ENCODE measurements around the gene ARHGAP6.
"Not testable (repeated sequence)": the region's sequence is repeated elsewhere in the genome, so short reads cannot be mapped to it uniquely, and the experiment has no call there.

The ARHGAP6 gene

DNA sequence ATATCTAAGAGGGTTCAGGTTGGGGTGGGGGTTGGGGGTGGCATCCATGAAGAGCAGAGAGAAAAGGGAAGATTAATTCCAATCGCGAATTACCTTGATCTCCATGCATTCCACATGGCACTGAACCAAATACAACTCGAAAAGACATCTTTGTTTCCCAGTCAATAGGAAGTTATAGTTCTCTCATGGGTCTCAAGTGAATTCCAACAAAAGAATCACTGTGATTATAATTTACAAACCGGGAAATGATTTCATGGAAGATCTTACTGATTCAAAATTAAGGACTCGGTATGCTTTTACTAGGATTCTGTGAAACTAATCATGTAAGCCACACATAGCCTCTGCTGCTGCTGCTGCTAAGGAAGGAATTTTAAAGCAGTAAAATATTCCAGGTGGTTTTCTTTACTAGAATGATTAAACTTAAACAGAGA lies 399.1 kb downstream of the ARHGAP6 start:
- in situ Hi-C loops (cut with MboI; ENCODE audit: low sequenced_read_pairs), result no loop called here

DNA sequence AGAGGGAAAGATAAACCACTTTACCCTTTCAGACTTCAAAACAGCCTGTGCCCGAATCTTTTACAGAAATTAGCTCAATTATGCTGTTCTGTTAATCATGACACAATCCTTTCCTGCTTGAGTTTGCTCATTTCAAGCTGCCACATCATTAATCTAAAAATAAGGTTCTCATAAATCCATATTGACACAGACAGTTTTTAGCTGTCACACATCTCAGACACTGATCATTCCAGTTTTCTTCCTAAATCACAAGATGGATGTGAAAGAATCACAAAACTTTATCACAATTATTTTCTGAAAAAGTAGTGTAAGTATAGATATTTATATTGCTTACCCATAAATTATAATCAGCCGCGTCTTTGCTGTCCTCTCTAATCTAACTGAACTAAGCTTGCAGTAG lies 400.4 kb downstream of the ARHGAP6 start:
- in situ Hi-C loops (cut with MboI; ENCODE audit: low sequenced_read_pairs), result no loop called here

DNA sequence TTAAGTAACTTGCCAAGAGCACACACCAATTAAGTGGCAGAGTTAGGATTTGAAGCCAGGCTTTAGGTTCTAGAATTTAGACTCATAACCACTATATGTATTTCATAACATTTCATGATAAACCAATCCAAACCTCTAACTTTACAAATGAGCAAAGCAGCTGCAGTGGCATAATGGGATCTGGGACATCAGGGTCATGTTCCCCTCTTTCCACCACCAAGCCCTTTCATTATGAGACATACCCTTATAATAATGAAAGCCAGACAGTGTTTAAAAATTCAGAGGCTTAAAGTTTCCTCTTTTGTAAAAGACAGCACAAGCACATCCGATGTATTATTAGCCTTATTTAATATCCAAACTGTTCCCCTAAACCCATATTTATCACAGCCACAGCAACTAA lies 400.8 kb downstream of the ARHGAP6 start:
- in situ Hi-C loops (cut with MboI; ENCODE audit: low sequenced_read_pairs), result no loop called here

DNA sequence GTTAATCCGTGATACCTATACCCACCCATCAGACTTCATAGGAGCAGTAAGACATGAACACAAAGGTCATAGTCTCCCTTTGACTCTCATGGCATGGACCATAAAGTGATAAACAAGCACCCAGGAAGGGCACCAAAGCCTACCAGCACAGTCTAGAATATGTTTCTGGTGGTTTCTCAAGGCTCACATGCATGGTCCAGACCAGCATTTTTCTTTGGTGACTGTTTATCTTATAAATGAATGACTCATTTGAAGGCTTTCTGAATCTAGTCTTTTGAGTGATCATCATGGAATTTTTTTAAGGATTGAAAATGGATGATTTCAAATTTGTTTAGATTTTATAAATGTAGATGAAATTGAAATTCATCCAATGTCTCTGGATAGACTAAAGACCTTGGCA lies 404.5 kb downstream of the ARHGAP6 start:
- in situ Hi-C loops (cut with MboI; ENCODE audit: low sequenced_read_pairs), result no loop called here

DNA sequence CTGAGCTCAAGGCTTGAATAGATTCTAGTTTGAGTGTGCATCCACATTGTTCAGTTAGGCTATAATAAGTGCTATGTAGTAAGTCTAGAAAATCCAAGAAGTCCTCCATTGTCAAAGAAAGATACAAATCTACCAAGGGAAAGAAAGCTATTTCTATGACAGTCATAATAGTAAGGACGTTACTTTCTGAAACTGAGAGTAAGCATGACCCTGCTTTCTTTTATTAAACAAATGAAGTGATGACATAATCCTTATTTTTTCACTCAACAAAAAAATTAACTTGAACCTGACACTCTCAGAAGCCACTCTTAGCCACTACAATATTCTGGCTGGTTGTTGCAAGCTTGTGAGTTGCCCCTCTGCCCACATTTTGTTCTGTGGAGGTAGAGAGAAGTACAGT lies 406.3 kb downstream of the ARHGAP6 start:
- in situ Hi-C loops (cut with MboI; ENCODE audit: low sequenced_read_pairs), result no loop called here

DNA sequence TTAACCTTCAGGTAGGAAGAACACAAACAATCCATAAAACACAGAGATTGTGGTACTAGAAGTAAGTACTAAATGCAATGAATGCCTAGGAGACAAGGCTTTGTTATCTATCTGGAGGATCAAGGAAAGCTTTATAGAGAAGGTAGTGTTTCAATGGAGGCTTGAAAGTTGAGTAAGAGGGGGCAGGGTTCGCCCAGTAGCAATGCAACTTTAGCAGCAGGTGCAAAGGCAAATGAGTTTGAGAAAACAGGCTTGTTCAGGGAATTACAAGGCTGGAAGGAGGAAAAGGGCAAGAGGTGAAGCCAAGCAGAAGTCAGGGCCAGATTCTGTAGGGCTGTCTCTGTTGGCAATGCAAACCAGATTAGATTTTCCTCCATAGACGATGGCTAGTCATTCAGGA lies 408.0 kb downstream of the ARHGAP6 start:
- in situ Hi-C loops (cut with MboI; ENCODE audit: low sequenced_read_pairs), result no loop called here

DNA sequence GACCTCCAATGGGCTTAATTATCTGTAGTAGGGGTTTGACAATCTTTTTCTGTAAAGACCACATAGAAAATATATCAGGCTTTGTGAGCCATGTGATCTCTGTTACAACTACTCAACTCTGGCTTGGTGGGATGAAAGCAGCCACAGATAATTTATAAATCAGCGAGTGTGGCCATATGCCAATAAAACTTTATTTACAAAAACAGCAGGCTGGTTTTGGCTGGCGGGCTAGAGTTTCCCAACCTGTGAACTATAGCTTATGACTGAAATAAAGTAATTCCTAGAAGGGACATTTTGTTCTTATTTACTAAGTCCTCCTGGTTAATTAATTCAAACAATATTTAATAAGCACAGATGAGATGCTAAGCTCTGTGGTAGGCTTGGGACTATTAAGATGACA lies 408.4 kb downstream of the ARHGAP6 start:
- in situ Hi-C loops (cut with MboI; ENCODE audit: low sequenced_read_pairs), result no loop called here

DNA sequence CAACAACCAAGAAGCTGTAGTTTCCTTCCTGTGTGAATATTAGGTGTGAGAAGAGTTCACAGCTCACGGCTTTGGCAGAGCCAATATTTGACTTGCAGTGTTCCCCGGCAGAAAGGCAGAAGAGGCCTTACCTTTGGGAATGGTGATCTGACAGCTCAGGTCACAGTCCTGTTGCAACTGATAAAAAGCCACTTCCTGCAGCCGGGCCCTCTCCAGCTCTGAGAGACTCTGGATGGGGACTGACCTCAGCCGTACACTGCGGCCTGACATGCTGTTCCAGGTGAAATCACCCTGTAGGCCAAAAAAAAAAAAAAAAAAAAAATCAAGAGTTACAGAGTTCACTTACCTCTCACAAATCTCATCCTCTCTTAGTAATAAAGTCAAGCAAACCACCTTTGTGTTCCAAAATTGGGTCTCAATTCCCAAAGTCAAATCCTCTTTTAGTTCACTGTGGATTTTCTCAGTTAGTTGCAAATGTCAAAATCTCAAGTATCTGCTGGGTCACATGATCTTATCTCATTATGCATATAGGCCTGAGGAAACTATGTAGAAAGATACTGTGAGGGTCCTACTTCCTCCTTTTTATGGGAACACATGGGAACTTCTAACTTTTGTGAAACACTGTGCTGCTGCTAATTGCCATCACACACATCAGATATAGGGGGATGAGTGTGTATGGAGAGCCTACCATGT lies 411.2 kb downstream of the ARHGAP6 start:
- in situ Hi-C loops (cut with MboI; ENCODE audit: low sequenced_read_pairs), result no loop called here

DNA sequence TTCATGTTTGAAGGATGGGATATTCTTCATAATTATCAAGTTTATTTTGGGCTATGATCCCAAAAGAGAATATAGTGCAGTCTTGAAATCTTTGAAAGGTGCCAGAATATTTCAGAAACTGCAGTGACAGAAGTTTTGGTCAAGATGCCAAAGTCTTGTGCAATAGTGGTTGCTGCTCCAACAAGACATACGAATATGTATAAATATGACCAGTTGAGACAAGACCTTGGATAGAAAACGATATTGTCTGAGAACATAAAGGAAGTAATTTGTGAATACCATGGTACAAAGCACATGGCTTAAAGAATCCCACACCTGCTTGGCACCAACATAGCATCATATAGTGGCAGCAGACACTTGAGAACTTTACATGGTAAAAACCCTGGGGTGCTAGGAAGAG lies 421.1 kb downstream of the ARHGAP6 start:
- in situ Hi-C loops (cut with MboI; ENCODE audit: low sequenced_read_pairs), result no loop called here

DNA sequence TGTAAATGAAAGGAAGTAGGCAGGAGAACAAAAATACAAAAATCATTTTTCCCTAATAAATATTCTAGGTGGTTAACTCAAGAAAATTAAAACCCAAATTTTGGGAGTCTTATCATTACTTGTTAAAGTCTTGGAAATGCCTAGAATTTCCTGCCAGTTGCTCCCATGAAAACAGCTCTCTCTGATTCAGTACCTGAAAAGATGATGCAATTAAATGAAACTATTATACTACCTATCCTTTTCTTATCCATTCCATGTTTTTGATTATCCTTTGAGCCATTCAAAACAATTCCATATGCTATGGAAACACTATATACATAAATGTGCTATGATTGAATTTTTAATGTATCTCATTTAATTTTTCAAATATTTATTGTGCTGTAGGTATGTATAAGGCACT lies 423.0 kb downstream of the ARHGAP6 start:
- in situ Hi-C loops (cut with MboI; ENCODE audit: low sequenced_read_pairs), result no loop called here

DNA sequence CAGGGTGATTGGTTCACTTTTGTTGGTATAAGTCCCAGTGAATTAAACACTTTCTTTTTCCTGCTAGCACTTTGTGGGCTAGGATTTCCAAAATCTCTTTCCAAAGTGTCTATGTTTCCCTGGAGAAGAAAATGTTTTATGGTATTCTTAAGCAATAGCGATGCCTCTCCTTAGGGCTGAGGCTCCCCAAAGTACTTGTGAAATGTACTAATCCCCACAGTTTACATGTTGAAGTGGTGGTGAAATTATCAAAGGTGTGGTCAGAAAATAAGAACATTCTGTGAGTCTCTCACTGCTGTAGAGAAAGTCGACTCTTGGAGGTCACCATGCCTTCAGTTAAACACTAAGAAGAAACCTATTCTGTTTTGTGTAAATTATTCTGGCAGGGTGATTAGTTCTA lies 424.0 kb downstream of the ARHGAP6 start:
- in situ Hi-C loops (cut with MboI; ENCODE audit: low sequenced_read_pairs), result no loop called here

DNA sequence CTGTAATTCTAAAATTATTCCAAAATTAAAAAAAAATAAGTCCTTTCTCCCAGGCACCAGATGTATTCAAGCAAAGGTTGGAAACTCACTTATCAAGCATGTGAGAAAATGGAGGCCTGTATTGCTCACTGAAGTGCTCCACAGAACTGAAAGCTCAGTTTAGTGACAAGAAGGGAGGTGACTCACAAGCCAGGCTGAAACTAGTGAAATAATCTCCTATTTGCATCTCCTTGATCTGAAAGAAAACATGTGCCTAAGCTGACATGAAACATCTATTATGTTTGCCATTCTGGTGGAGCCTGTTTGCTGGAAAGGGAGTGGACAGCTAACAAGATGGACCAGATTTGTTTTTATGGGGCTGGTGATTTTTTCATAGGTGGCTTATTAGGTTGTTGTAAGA lies 426.5 kb downstream of the ARHGAP6 start:
- in situ Hi-C loops (cut with MboI; ENCODE audit: low sequenced_read_pairs), result no loop called here

DNA sequence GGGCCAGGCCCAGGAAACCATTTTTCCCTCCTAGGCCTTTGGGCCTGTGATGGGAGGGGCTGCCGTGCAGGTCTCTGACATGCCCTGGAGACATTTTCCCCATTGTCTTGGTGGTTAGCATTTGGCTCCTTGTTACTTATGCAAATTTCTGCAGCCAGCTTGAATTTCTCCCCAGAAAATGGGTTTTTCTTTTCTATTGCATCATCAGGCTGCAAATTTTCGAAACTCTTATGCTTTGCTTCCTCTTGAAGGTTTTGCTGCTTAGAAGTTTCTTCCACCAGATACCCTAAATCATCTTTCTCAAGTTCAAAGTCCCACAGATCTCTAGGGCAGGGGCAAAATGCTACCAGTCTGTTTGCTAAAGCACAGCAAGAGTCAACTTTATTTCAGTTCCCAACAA lies 430.3 kb downstream of the ARHGAP6 start:
- in situ Hi-C loops (cut with MboI; ENCODE audit: low sequenced_read_pairs), result not testable (repeated sequence)

DNA sequence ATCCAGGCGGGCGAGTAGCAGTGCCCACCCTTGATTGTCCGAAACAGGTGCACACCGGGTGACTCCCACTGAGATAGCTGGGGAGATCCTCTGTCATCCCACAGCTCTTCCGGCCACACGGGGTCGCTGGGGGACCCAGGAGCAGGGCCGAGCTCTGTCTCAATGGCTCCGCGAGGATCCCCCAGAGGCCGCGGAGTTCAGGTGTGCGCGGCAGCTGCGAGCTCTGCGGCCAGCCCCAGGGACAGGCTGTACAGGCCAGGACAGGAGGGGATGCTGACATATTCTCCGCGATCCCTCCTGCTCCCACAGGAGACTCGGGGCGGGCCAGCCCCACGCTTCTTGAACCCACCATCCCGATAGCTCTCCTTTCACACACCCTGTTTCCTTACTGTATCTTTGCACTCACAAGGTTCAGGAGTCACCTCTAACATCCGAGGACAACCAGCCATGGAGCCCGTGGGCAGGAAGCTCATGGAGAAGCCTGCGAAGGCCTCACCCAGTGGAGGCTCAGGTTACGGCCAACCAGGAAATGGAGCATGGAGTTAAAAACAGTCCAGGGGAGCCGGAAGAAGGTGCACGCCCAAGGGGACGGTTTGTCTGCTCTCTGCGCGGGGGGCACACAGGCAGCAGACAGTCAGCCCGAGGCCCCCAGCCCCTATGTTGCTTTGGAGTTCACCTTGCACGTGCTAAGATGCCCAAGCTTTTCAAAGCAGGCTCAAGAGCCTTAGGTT lies 450.4 kb downstream of the ARHGAP6 start:
- in situ Hi-C loops (cut with MboI; ENCODE audit: low sequenced_read_pairs), result no loop called here

DNA sequence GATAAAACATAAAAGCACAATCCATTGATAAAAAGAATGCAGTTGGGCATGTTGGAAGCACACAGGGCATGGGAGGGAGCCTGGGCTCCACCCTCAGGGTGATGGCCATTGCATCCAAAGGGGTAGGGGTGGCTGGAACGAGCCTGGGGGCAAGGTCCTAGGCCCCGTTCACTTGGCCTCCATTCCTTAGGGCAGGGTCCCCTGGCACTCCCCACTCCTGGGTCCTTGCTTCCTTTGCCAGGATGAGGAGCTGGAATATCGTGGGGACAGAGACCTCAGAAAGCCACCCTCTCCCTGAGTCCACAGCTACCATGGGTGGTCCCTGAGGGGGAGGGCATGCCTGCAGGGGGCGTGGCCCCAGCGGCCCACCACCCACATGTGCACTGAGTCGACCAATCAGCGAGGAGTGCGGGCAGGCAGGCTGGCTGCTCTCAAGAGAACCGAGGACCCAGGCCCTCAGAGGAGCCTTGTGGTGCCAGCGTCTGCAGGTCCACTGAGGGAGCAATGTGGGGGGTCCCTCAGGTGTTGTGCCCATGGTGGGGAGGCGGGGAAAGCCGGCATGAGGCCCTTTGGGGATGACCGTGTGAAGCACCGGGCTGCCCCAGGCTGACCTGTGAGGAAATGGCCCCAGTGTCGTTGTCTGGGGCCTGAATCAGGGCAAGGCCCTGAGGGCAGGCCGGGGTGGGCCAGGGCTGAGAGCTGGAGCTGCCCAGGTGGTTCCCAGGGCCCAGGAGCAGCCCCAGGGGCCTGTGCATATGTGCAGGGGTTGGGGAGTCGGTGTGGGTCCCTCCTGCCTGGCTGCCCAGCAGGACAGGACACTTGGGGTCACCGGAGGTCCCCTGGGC lies 451.2 kb downstream of the ARHGAP6 start:
- in situ Hi-C loops (cut with MboI; ENCODE audit: low sequenced_read_pairs), result no loop called here

DNA sequence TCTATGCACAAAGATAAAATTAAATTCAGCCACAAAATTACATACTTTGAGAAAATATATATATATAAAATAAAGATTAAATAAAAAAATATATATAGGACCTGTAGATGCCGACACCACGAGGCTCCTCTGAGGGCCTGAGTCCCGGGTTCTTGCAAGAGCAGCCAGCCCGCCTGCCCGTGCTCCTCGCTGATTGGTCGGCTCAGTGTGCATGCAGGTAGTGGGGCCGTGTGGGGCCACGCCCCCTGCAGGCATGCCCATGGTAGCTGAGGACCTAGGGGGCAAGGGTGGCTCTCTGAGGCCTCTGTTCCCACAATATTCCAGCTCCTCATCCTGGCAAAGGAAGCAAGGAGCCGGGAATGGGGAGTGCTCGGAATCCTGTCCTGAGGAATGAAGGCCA lies 453.0 kb downstream of the ARHGAP6 start:
- in situ Hi-C loops (cut with MboI; ENCODE audit: low sequenced_read_pairs), result no loop called here

DNA sequence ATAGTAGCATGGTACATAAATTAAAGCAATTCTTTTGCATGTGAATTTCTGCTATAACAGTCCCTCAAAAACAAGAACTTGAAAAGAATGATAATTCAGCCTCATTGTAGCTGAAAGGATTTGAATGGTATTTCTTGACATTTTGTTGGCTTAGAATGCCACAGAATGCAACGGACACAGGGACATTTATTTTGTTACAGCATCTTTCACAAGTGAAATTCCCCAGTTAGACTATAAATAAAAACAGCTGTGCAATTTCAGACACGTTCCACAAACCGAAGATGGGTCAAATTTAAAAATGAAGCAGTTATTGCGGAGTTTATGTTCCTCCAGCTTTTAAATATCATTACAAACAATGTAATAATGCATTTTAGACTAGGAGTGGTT lies 455.3 kb downstream of the ARHGAP6 start:
- in situ Hi-C loops (cut with MboI; ENCODE audit: low sequenced_read_pairs), result no loop called here

DNA sequence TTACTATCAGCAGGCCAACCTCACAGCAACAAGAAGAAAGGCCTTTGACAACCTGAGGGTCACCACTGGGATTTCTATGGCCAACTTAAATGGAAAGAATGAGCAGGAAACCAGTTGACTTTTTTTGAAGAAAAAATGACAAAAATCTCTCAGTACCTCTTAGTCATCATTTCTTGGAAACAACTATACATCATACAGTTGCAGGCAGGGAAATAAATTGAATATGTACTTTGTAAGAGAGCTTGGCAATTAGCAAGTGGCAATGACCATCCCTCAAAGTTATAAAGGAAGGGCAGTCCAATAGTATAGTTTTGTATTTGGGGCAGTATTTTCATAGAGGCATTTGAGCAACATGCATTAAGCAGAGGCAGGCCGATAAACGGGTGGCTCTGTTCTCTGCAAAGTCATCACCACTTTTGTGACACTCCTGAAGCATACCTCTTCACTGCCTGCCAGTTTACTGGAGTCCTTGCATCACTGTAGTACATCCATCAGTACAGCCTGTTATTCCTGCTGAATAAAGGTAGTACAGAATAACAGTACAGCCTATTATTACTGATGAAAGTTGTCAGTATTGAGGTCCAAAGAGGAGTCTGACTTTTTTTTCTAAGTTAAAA lies 455.8 kb downstream of the ARHGAP6 start:
- in situ Hi-C loops (cut with MboI; ENCODE audit: low sequenced_read_pairs), result no loop called here

DNA sequence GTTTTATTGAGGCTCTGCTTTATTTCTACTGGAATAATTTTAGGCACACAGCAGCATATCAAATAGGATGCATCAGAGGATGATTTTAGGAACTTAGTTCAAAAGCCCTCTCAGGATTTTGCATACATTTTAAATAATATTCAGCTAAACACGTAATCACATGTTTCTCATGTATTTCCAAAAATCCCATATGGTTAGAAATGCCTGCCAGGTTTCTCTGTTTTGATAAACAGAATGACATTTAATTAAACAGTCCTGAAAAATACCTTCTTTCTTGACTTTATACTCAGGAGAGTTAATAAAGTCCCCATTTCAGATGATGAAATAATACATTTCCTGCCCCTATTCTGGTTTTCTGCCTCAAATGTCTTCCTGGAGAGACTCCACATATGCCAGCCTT lies 459.0 kb downstream of the ARHGAP6 start:
- in situ Hi-C loops (cut with MboI; ENCODE audit: low sequenced_read_pairs), result no loop called here

DNA sequence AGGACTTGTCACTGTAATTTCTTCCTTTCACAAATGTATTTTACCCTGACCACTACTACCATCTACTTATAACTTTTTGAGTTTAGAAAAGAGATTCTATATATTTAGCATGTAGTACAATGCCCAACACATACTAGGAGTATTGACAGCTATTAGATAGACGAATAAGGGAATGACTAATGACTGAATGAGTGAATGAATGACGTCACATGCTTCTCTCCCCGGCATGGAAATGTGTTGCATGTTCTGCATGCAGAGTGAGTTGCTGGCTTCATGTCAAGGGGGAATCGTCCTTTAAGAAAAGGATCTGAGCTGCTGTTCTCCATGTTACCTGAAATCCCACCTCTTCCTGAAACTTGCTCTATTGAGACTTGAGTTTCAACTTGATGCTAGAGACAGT lies 459.9 kb downstream of the ARHGAP6 start:
- in situ Hi-C loops (cut with MboI; ENCODE audit: low sequenced_read_pairs), result no loop called here

DNA sequence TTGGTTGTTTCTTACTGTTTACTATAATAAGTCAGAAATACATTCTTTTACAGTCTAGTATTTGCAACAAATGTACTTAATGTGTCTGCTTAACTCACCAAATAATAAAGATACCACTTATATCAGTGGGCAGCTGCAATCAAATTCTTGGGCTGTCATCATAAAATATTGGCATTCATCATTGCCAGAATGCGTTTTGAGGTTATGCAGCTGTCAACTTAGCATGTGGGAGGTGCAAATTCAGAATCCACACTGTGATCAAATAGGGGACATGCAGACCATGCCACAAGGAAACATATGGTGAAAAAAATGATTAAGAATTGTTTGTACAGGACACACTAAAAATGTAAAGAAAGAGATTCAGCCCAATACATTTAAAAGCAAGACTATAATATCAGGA lies 468.0 kb downstream of the ARHGAP6 start:
- in situ Hi-C loops (cut with MboI; ENCODE audit: low sequenced_read_pairs), result no loop called here

All from HL-60/S4 (cell line).